GM19099 (cell line): ENCODE results near the gene REN.

ENCODE experiments used
- POLR2A ChIP-seq: IDR thresholded peaks from 3 replicates; pipeline ENCODE4 v1.6.1; 2011; ENCODE audit warnings: low read depth; ENCODE audit not compliant: insufficient read length; ENCODE audit errors: extremely low read depth

The REN gene

DNA sequence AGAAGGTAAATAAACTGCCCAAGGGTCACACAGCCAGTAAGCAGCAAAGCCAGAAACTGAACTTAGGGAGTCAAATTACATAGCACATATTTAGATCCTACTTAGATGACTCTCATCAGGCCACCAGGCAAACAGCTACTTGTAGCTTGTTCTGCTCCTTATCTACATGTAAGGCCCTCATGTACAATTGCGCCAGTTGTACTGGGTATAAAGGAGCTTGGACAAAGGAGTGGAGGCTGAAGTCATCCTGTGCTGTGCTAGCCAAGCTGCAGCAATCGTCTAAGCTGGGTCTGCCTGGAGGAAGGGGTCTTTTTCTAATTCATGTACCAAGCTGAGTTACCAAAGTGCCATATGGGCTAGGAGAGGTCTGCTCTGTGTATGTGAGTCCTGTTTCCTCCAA, 27.0 kb downstream of the REN start:
- no peak for TF ChIP-seq POLR2A

DNA sequence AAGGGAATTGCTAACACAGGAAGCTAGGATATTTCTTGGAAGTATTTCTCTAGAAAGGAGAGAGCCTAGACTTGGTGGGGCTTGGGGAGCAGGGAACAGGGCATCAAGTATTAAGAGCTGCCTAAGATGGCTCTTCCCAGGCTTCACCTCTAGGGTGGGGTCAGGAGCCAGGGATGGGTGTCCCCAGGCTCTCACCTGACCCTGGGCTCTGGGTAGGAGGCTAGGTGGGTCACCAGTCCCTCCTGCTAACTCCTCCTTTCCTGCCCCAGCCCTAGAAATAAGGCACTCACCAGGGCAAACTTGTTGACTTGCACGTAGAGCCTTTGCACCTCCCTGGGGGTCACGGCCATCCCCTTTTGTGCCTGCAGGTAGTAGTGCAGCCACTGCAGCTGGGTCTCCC, 29.3 kb downstream of the REN start:
- no peak for TF ChIP-seq POLR2A

DNA sequence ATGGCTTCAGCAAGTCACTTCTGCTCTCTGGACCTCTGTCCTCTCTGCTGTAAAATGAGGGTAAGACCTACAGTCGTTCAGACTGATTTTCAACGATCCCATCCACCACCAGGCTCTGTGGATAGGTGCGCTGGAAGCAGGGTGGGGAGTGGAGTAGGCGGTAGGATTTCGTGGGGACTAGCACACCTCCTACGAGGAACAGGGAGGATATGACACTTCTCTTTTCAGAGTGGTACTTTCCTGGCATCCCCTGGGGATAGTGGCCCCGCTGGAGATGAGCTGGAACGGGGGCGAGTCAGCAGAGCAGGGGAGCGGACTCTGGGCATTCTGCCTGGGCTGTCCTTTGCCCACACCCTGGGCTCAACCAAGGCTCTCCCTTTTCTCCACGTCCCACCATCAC, 32.0 kb downstream of the REN start:
- TF ChIP-seq POLR2A = no peak

DNA sequence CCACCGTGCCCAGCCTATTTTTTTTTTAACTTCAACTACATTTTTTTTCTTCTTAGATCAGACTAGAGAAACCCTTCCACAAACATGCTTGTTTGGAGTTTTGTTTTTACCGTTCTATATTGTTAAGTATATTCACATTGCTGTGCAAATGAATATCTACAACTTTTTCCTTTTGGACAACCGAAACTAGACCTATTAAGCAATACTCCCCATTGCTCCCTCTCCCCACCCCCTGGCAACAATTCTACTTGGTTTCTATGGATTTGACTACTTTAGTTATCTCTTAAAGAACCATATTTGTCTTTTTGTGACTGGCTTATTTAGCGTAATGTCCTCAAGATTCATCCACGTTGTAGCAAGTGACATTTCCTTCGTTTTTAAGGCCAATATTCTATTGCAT, 33.4 kb downstream of the REN start:
- no peak for TF ChIP-seq POLR2A

DNA sequence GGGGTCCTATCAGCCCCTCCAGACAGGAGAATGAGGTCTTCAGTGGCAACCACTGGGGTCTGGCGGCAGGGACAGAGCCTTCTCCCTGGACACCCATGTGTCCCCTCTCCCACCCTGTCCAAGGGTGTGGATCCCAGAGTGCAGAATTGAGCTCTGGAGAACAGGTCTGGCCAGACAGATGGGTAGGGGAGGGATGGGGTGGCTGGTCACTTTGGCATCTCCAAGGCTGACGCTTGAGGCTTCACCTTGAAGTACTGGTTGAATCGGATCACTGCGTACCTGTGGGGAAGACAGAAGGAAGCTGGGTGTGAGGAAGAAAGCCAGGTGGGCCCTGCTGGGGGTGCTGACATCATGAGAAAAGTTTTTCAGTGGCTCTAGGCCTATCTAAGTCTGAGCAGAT, 34.2 kb downstream of the REN start:
- no peak for TF ChIP-seq POLR2A

DNA sequence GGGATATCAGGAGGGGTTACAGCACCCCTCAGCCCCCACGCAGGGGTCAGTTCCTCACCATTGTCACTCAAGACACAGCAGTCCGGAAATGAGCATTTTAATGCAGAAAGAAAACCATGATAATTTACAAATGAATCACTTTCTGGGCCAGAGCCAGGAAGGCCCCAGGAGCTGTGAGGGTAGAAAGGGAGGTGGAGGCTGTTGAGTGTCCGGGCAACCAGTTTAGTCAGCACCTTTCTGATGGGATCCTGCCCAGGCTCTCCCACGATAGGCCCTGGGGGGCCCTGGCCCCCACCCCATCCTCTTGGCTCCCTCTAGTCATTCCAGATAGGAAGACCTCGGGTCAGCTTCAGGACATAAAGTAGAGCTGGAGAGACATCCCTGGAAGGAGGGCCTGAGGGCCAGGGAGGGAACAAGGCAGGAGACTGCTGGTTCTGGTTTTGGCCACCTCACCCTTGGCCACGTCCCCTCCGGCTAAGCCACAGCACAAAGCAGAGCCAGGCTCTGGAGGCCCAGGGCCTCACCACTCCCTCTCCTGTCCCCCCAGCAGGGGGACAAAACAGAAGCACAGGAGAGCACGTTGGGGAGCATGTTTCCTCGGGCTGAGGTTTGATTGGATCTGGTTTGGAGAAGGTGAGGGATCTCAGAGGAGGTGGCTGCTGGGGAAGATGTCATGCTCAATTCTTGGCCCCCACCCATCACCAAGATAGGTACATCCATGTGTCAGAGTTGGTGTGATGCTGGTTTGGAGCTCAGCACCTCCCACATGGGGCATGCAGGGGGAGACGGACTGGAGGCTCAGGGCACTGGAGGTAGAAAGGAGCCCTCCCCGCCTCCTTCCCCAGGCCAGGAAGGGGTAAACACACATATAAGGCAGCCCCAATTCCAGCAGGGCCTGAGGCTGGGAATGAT, 34.9 kb downstream of the REN start:
- TF ChIP-seq POLR2A = no peak

DNA sequence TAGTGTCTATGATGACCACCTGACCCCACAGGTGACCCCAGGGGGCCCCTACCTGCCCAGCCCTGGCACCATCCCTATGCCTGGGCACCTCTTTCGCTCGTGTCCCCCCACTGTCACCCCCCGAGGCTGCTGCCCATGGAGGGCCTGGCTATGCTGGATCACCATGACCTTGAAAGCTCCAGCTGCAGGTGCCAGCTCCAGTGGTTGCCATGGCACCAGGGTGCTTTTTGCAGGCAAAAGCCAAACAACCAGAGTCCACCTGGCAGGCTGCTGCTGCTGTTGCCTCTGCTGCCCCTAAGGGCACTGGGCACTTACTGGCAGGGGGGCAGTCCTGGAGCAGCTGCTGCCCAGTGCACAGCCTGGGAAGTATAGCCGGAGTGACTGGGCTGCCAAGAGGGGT, 36.0 kb downstream of the REN start:
- no peak for TF ChIP-seq POLR2A

DNA sequence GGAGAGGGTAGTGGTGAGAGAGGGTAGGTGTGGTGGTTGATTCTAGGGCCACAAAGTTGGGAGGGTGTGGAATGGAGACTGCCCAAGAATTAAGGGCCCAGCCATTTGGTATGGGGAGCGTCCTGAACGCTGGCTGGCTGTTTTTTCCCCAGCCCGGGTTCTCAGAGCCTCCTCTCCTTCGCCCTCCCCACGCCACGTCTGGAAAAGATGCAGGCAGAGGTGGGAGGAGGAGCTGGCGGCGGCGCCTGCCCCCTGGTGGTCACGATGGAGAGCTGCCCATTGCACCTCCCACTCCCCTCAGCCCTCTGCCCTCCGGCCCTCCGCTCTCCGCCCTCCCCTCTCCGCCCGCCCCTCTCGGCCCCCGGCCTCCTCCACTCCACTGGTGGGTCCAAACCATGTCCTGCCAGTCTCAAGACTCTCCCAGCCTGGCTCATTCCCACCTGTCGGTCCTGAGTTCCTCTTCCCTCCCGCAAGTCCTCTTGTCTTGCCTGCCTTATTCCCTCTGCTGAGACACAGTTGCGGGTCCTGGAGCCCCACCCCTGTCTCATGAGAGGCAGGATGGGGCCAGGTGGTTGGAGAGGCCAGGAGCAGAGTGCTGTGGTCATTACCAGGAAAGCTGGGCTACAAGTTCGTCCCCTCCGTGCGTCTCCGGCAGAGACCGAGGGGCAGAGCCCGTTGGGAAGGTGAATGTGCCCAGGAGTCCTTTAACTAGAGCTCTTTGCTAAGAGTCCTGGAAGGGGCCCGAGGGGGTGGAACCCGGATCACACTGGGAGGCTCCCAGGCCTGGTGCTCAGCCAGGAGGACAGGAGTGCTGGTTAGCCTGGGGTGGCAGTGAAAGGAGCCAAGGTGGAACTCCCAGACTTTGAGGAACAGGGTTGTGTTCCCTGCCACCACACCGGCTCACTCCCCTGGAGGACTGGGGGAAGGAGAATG, 36.9 kb downstream of the REN start:
- no peak for TF ChIP-seq POLR2A

DNA sequence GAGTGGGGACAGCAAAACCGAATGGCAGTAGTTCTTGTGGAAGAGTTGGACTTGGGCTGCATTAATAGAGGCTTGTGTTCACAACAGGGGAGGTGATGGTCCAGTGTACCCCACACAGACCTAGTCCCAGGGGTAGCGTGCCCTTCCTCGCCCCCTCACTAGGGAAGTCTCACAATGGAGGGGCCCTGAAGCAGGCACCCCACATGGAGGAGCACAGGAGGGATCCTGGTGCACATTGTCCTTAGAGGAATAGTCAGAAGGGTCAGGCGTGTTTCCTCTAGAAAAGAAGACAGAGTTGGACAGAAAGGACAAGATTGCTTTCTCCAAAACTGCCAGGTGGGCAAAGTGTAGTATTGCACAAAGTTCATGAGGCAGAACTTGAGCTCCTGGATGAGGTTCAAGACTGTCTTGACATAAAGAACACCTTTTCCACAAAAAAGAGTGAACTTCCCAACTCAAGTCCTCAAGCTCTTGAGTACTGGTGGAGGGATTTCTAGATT, 37.6 kb downstream of the REN start:
- TF ChIP-seq POLR2A = no peak

DNA sequence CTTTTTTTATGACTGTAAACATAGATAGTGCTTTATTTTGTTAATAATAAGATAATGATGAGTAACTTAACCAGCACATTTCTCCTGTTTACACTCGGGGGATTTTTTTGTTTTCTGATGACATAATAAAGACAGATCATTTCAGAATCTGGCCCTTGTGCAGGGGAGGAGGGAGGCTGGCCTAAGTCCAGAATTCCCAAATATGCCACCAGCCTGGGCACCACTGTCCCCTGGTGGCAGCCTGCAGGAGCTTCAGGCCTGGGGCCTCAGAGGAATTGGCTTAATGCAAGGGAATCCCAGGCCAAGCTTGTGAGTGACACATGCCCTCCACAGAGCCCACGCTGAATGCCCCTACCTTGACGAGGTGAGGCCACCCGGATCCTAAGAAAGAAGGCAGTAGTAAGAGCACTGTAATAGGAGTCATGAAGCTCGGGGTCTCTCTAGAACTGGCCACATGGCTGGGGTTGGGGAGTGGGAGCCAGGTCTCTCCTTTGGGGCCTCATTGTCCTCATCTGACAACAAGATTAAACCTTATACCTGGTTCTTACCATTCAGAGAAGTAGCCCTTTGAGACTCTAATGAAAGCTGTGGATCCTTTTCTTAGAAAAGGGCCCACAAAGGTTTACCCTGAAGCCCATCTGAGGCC, 38.4 kb downstream of the REN start:
- no peak for TF ChIP-seq POLR2A

DNA sequence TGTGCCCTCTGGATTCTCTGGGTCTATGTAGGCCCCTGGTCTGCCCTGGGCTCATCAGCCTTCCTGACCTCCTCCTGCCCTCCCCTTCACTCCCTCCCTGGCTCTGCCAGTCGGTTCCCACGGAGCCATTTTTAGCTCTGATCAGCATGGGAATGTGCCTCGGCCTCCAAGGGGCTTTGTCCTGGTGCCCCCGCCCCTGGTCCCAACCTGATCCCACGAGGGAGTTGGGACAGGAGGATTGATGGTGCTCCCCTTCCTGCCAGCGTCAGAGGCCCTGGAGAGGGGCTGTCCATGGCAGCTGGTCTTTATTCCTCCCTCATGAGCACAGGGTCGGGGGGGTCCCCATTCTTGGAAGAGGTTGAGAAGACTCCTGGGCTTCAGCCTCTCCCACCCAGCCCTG, 39.2 kb downstream of the REN start:
- TF ChIP-seq POLR2A = no peak

DNA sequence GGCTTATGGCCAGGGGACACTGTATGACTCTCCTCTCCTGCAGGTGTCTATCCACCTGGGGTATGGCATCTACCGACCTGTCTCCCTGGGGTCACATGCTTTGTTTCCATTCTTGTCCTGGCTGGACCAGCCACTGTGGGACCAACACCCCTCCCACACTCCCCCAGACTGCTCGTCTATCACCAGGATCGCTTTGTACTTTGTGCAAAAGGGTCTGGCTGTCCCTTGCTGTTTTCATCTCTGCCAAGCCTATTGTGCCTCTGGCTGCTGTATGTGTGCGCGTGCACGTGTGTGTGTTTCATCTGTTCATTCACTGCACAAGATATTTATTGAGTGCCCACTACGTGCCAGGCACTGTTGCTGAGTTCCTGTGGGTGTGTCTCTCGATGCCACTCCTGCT, 39.8 kb downstream of the REN start:
- TF ChIP-seq POLR2A = no peak

DNA sequence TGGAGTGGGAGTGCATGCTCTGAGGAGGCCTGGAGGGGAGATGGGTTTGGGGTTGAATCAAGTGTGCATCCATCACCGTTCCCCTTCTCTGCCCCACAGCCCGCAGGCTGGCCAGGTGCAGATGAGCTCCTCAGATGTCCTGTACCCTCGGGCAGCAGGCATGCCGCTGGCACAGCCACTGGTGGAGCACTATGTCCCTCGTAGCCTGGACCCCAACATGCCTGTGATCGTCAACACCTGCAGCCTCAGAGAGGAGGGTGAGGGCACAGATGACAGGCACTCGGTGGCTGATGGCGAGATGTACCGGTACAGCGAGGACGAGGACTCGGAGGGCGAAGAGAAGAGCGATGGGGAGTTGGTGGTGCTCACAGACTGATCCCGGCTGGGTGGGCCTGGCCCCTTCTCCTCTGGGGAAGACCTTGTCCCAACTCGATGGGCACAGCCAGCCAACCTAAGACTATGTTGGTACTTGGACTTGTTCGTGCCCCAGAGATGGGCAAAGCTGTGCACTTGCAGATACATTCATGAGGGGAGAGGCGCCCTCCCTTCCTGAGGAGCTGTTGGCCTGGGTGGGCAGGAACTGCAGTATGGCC, 40.3 kb downstream of the REN start:
- TF ChIP-seq POLR2A = no peak

DNA sequence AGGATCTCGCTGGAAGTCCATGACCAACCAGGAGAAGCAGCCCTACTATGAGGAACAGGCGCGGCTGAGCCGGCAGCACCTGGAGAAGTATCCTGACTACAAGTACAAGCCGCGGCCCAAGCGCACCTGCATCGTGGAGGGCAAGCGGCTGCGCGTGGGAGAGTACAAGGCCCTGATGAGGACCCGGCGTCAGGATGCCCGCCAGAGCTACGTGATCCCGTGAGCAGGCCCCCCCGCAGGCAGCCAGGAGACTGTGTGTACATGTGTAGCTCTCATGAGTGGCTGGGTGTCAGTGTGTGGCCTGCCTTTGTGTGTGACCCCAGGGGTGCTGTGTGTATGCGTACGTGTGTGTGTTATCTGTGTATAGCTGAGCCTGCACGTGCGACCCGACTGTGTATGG, 41.5 kb downstream of the REN start:
- no peak for TF ChIP-seq POLR2A

DNA sequence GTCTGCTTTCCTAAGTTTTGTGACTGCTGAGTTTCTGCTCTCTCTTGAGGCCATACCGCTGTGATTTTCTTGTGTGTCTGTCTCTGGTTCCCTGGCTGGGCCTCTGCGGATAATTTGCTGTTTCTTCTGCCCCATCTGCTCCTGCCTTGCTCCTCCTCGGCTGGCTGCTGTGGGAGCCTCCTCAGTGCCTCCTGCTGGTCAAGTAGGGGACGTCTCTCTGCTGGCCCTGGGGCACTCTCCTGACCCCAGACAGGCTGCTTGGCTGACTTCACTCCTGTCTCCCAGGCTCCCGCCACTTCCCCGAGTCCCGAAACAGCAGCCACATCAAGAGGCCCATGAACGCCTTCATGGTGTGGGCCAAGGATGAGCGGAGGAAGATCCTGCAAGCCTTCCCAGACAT, 42.8 kb downstream of the REN start:
- no peak for TF ChIP-seq POLR2A
